Right lobe of liver (tissue), 4 donors: ENCODE measurements around the gene CFAP126.
A peak's percentile ranks its signal among the peaks of the same experiment; 100 is the strongest.

ENCODE experiments used
- CTCF ChIP-seq, 4 donors: fragments of 200-600 bp in 3 of 4; fragments of 450-650 bp in 1 of 4; IDR thresholded peaks; one replicate each; pipeline versions ENCODE4 v1.5.1 to v1.8.0; 2016 to 2022; ENCODE audit warnings: antibody characterized with exemption in 4 of 4, mild to moderate bottlenecking in 2 of 4
- POLR2A ChIP-seq: fragments of 450-650 bp; IDR thresholded peaks from one replicate; pipeline ENCODE4 v1.6.1; 2017; ENCODE audit warnings: antibody characterized with exemption, mild to moderate bottlenecking
- donor health status: DM: no; HTN: no; CAD: no.
- donor health status: DM: no; HTN: no; CAD: no.
- donor health status: DM: no; HTN: yes; CAD: no.

DNA sequence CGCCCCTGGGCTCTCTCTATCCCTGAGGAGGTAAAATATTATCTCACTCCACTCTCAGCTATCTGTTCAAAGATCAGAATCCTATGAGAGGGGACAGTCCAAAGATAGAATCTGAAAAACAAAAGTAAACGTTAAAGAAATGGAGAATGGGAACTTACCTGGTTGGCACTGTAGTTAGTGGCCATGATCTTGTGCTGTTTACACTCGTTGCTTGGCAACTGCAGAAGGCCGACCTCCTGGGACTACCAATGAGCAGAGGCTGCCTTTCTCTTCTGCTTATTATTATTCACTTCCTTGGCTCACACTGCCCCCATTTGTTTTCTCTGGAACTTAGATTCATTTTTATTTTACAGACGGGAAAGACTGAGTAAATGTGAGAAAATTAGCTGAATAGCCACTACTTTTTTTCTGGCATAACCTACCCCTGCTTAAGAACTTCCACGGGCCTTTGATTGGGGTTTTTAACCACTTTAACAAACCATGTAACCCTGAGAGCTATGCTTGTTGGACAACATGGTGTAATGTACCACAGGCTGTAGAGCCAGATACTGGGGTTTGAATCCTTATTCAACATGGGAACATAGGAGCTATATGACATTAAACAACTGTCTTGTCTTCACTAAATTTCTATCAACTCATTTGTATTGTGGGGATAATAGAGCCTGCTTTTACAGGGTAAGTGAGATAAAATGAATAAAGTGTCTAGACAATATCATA is at the start of gene CFAP126:
- TF ChIP-seq CTCF (IDR thresholded peaks at IDR 0.05) (peak in 3 of 4 donors; percentile 31 to 39 (median 33)), POLR2A (no peak)
